Midbrain (tissue), 1 donor: ENCODE measurements around the gene SHROOM3.

Experiments
- DNase-seq: peaks from one replicate; lab custom pipeline; 2025; lab: John Stamatoyannopoulos, UW

Gene SHROOM3

DNA sequence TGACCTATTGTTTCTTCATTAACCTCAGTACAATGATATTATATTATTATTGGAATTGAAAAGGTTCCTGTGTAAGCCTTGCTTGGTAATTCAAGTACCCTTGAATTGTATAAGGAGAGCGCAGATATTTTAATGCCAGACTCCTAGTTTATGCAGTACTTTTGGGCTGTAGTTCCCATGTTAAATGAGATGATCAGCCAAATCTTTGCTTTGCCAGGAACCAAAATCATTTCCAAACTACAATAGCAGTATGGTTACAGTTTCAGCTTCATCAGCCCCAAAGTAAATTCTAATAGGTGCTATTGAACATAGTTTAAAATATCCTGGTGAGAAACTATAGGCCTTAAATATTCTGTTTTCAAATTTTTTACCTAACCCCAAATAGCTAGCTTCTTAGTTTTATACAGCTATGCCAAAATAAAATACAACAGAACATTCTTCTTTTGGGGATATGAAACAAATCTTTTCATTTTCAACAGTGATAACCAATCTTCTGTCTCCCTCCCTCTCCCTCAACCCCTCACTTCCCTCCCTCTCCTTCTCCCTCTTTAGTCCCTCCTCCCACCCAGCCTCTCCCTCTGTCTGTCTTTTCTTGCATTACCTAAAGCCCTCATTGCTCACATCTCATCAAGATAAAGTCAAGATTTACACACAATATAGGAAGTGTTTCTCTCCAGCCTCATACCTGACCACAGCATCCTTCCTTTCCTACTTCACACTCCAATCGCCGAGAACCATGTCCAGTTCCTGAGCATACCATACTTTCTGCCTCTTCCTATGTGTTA, 190.1 kb downstream of the SHROOM3 start:
- DNase-seq: no peak

DNA sequence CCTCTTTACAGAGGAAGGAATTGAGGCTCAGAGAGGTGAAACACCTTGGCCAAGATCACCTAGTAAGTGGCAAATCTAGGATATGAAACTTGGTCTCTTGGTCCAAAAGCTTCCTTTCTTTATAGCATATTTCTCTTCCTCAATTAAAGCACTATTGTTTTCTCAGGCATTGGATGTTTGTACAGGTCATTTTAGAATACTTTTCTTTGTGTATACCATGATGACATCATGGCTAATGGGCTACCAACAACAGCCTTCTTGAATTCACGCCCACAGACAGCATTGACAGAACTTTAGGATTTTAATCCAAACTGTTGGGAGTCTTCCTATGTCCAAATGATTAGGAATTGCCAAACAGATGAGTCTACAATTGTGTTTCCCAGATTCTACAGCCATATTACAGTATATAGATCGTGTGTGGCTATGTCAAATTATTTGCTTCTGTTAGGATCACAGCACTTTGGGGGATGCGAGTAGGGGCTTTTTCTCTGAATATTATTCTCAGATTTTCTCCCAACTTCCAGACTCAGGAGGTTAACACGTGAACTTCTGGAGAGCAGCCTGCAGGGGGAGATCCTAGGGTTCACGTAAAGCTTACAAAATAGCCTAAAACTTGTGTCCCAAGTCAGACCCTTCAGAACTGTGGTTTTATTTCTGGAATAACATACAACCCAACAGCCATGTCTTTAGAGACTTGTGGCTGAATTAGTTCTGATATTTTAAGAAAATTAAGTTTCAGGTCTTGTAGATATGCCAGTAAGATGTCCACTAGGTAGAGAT, 191.8 kb downstream of the SHROOM3 start:
- no peak for DNase-seq

DNA sequence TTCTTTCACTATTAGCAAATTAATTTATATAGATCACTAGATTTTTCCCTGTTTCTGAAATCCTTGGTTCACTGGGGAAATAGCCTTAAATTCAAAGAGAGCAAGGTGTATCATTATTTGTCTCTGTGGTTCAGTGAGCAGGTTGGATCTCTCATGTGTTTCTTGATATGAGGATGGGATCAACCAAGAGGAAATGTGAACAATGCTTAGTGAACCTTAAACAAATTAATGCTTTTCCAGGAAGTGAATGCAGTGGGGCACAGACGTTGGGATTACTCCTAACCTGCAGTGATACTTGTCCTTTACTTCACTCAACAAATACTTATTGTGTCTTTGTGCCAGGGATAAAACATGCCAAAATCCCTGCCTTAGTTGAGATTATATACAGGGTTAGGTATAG, 193.2 kb downstream of the SHROOM3 start:
- no peak for DNase-seq

DNA sequence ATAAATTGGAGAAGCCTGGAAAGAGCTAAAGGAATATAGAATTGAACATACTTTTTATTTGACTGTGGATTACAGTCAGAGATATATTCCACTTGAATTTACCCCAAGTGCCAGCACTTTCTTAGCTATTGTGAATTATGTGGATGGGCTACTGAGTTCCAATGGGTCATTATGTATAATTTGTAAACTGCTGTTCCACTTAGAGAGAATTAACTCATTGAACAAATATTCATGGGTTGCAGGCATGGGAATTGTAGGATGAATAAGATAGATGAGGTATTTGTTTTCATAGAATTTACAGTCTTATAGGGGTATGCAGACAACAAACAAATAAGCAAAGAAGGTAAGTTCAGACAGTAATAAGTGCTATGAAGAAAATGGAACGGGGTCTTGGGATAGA, 195.7 kb downstream of the SHROOM3 start:
- DNase-seq: no peak

DNA sequence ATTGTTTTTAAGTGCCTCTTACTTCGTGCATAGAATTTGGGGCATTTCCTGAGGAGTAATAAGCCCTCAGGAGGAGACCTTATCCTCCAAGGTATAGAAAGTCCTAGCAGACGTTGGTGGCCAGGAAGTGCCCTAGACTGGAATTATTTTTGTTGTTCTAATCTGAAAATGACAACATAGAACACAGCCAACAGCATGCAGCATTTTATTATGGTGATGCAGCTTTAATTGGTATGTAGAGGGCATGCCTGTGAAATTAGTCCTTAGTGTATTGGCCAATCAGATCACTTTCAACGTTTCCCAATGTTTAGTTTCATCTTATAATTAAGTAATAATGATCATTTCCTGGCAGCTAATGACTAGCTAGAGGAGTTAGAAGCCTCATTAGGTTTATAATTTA, 199.2 kb downstream of the SHROOM3 start:
- no peak for DNase-seq

DNA sequence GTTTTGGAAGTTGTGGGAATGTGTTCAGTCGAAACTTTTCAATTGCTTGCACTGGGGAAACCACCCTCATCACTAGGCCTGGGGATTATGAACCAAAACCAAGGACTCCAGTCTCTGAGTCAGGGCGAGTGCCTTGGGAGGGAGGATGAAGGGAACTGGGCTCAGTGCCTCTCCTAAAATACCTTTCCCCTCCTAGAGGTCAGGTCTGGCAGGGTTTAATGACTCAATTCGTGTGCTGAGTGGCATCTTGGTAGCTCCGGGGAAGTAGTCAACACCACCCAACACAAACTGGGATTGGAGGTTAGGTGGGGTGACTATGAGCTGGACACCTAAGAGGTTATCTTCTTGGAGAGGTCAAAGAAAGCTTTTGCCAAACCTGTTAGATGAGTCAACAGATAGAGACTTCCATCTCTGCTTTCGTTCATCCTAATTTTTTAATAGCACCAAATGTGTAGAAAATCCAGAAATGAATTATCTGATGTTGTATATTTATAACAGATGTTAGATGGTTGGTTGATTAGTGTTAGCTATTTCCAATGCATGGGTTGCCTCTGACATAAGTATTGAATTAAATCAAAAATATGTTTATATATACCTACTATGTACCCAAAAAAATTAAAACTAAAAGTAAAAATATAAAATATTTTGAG, 202.8 kb downstream of the SHROOM3 start:
- DNase-seq: no peak

DNA sequence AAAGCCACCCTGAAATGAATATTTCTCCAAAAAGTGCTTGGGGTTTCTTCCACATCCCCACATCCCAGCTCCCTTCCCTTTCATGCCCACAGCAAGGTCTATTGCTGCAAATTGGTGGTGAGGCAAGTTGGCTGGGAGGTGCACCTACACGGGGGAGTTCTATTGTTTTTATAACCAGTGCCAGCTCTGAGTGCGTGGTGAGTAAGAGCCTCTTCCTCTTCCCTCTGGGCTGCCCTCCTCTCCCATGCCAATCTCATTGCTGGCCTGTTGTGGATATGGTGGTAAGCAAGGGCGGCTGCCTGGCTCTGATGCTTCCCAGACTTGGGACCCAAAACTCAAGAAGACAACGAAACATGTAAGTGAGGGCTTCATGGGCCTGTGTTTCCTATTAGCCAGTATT, 204.3 kb downstream of the SHROOM3 start:
- no peak for DNase-seq

DNA sequence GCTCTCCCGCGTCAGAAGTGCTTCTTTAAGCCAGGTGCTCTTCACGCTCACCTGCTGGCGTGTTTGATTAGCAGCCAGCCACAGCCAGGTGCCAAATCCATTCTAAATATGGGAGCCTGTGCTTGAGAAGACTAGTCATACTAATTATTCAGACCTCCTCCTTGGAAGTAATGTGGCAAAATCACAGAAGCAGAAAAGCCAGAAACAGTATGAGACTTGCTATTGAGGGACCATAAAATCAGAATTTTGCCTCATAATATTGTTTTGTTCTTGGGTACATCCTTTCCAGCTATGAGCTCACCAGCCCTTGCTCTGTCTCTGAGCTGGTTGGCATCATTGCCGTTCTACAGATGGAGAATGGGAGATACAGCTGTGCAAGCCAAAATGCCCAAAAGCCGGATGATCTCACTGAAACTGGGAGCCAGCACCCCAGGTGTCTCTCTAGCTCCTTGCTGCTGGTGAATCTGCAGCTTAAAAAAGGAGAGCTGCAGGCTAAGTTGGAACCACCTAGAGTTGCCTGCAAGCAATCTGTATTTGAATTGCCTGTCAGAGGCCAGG, 205.4 kb downstream of the SHROOM3 start:
- DNase-seq: no peak

DNA sequence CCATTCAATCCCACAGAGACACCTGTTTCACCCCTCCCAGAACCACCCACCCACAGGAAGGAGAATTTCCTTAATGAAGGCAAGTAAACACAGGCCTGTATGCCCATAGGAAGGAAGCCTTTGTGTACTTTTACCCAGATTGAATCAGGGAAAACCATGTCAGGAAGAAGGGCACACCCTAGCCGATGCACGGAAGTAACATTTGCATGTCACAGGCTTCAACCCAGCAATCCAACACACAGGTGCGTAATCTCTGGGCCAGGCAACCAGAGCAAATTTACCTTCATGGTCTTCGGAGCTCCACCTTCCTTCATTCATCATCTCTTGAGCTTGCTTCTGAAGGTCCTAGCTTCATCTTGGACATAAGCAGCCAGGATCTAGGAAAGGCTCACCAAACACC, 206.3 kb downstream of the SHROOM3 start:
- no peak for DNase-seq

DNA sequence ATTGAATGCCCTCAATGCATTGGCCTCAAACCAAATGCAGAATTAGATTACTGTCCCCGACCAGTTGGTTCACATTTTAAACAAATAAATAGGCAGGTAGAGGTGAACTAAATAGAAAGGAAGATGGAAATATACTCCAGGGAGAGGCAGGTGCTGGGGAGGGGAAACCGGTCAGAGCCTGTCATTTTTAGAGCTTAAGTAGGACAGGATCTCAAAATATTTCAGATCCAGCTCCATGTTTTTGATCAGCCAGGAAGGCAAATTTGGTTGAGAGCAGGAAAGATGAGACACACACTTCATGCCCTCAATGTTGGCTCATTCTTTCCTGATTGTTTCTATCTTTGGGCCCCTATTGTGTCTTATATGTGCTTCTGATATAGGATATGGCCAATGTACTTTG, 206.7 kb downstream of the SHROOM3 start:
- DNase-seq: no peak

DNA sequence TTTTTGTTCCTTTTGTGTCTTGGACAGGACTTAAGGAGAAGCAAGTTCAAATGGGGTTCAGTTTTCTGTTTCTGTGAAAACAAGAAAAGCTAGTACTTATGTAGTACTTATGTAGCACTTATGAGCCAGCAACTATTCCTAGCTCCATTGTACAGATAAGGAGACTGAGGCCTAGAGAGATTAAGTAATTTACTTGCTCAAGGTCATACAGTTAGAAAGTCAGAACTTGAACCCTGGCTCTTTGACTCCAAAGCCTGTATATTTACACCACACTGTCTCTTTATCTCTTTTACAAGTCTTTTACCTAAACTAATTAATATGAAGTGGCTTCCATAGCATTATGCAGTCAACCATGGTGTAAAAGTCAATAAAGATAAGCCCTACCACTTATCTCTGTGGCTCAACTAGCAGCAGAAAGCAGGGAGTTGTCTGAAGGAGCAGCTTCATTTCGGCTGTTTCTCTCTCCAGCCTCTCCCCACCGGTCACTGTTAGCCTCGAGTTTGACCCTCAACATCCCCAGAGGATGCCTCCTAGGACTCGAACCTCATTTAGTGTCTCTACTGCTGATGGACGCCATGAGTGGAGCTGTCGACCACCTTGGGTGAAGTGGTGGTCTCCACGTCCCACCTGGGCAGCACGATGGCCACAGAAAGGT, 209.9 kb downstream of the SHROOM3 start:
- DNase-seq: no peak

DNA sequence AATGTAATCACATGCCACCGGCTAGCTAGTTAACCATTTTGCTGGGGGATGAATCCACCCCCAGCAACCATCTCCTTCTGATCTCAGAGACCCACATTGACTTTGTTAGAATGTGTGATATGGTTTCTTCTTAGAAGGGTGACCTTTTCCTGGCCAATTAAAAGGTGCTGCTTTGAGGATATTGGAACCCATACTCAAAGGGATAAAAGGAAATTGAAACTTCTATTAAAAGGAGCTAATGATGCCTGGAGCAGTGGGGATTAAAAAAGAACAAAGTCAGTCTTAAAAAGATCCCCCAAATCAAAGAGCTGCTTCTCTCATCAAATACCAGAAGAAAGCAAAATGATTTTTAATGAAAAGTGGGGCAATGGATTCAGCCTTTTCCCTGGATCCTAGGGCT, 214.1 kb downstream of the SHROOM3 start:
- DNase-seq: no peak

DNA sequence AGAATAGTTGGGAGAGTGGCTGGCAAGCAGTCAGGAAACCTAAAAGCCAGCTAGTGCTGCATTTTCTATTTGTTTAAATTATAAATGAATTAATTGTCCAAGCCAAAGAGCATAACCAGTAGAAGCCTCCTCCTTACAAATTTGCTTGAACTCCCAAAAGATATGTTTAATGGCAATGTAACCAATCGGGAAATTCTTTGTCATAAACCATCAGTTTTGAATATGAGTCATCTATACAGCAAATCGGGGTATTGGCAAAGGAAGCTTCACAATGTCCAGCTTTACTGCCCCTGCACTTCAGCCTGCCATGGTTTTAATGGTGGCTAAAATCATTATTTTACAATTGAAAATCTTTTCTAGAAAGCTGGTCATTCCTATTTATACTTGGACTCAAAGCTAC, 216.6 kb downstream of the SHROOM3 start:
- no peak for DNase-seq

DNA sequence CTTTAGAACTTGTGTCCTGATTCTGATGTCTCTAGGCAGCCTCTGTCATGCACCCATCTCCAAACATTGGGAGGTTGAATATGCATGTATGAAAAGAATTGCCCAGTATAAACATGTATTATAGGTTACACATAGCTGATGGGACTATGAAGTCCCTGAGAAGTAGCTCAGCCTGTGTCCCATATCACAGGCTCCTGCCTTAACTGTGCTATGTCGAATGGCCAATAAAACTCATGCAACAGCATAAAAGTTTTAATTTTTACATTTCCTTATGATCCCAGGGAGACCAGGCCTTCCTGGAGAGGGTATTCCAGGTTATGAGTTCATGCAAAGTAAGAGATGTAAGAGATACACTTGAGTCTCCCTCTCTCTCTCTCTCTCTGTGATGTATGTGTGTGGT, 217.4 kb downstream of the SHROOM3 start:
- no peak for DNase-seq

DNA sequence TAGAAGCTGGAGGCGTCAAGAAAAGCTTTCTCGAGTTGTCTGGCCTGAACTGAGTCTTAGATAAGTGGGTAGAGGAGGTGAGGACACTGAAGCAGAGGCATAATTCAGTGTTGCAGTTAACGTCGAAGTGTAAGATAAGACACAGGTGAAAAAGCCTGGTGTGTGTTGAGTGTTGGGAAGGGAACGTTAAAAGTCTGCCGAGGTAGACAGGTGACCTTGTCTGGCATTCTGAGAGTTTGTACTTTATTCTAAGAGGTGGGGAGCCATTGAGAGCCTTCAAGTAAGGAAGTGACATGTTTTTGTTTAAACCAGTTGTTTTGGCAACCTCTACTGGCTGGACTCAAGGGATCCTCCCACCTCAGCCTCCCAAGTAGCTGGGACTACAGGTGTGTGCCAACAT, 219.1 kb downstream of the SHROOM3 start:
- no peak for DNase-seq

DNA sequence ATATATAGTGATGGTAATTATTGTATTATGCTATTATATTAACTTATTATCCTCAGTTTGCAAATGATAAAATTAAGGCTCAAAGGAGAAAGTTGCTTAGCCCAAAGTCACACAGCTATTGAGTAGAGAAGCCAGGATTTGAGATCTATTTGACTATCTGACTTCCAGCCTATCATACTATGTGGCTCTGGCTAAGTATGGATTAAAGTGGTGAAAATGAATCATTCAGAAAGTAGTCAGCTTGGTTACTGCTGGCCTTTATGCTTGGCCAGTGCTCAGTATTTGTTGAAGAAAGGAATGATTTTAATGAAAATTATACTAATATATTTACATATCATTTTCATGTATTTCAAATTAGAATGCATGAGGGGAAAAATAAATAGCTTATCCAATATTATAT, 219.8 kb downstream of the SHROOM3 start:
- no peak for DNase-seq

DNA sequence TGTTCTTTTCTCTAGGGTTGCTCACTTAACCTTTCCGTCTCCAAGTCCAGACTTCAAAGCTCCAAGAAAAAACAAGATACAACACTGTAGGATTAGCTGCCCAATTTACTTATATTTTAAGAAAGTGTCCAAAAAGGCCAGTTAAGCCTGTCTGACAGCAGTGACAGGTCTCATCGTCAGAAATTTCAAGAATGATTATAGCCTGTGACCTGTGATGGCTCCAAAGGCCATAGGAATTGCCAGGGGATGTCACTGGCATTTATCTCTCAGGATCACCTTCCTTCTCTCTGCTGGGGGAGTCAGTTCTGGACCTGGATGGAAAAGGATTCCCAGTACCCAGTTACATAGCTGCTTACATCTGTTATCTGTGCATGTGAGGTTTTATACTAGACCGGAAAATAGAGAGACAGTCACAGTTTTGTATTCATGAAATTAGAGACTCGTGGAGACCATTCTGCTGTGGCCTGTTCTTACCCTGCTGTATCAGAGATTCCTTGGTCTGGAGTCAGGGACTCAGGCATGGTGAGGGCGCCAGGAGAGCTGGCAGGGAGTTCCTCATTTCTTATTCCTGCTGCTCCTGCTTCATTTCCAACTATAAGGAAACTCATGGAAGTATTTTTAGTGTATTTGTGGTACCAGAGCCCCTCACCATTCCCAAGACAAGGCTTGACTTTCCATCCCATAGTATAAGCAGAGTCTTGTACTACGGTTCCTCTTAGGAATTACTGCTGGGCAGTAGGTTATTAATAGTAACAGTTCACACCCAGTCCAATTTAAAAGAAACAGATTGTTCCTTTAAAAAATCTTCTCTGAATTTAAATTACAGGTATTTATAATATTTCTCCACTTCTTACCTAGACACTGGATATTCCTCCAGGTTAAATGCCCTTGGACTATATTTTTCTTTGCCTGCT, 220.8 kb downstream of the SHROOM3 start:
- DNase-seq: no peak

DNA sequence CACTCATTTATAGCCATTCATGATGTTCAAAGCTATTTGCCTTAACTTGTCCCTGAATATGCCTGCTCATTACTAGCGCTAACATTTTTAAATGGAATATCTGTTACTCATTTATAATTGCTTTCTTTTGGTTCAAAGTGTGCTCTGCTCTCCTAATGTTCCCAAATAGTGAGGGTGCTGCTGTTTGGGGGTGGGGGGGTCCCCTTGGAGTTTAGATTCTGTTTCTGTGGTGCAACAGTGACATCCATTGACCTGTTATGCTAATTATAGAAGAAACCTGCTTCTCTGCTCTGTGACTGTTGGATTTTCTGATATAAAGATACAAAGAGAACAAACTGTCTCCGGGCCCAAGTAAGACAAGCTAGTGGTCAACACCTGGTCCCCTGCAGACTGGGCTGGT, 222.4 kb downstream of the SHROOM3 start:
- no peak for DNase-seq

DNA sequence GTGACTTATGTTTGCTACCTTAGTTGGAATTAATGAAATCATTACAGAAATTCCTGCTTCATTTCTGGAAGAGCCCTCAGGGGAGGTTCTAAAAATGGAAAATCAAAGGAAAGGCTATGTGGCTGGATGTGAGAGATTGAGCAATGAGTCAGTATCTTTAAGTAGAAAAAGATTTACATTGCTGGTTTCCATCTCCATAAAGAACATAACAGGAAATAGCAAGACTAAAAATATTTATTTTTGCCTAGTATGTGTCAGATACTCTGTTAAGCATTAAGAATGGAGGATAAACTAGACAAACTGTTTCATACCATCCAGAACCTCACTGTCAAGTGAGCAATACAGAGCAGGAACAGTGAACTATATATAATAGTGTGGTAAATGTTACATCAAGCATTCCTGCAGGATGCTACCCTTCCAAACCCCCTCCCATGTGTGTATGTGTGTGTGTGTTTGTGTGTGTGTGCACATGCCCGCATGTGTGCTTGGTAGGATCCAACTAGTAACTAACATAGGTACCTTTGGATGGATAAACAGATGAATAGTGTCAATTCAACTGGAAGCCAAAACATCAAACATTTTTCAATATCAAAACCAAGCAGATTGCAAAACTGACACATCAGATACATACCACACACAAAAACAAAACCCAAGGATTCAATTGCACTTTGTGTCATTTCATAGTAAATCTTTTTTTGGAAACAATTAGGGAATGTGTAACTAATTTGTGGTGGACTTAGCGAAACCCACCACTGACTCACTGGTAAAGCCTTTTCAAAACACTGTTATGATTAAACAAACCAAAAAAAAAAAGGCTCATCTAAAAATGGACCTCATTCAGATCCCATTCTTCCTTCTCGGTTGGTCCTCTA, 223.4 kb downstream of the SHROOM3 start:
- DNase-seq: no peak

DNA sequence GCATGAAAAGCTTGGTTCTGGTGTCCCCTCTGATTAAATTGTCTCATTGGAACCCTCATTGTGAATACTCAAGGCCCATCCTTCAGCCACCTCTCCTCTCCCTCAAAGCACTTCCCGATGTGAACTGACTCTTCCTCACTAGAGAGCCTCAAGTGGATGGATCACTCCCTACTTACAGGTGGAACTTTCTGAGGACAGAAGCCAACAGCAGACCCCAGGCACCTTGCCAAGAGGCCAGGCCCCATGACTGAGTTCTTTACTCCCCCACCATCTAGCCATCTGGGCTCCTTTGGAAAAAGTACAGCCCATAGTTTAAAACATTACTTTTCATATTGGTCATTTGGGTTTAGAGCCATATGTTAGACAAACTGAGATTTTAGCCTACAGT, 224.1 kb downstream of the SHROOM3 start:
- no peak for DNase-seq
